ENCODE data around the gene TIMP1.

- TF ChIP-seq EZH2 (IDR thresholded peaks at IDR 0.05; ENCODE audit: low read depth): no peak
- no peak for TF ChIP-seq CTCF (conservative IDR thresholded peaks at IDR 0.05)
Observed at GRCh38 chrX:47597222-47597621, 15.0 kb downstream of the TIMP1 start.

Measured in PC-9 (cell line).